ENCODE measurements around the gene RAB6A. TPM values are rescaled to one million over a fixed set of nuclear protein-coding genes. Genes with fewer than 3 reads are reported as not detected.

The RAB6A gene
- total and polyA plus RNA-seq, 2 of the 8 experiments (the other 6 are each of a cell fraction or from before 2014, with no cell fraction given) = 24.4 to 88.6 TPM

- TF ChIP-seq CHD7 (IDR thresholded peaks at IDR 0.05; ENCODE audit: insufficient replicate concordance, low read length) (no peak), FOSL1 (IDR thresholded peaks at IDR 0.05; ENCODE audit: insufficient read depth, low read depth, low read length) (no peak), GTF2F1 (IDR thresholded peaks at IDR 0.05; ENCODE audit: borderline replicate concordance, low read depth, low read length) (no peak), RFX5 (IDR thresholded peaks at IDR 0.05; ENCODE audit: borderline replicate concordance, low read depth, low read length) (no peak), JUND (IDR thresholded peaks at IDR 0.05; ENCODE audit: low read length) (no peak), BCL11A (IDR thresholded peaks at IDR 0.05; ENCODE audit: low read depth in 2 of 2, low read length in 2 of 2) (no peak), TAF7 (optimal IDR thresholded peaks at IDR 0.05; ENCODE audit: borderline replicate concordance, low read depth, low read length) (no peak), POU5F1 (IDR thresholded peaks at IDR 0.05; ENCODE audit: low read depth, low read length) (no peak), MAX (IDR thresholded peaks at IDR 0.05) (no peak), JUN (IDR thresholded peaks at IDR 0.05; ENCODE audit: low read depth, low read length) (no peak), KDM4A (IDR thresholded peaks at IDR 0.05; ENCODE audit: low read depth, low read length, severe bottlenecking) (no peak), SP4 (IDR thresholded peaks at IDR 0.05; ENCODE audit: low read length) (no peak)
Measured at GRCh38 chr11:73680687-73681086, 80.2 kb downstream of the RAB6A start (continued).

Data from H1 (cell line).